PC-3 (cell line): ENCODE results near the gene MAEA.

ENCODE experiments used
- CTCF ChIP-seq: fragments of 300-600 bp; sonication (generic); conservative IDR thresholded peaks from 2 replicates; pipeline ENCODE4 v1.5.1; 2017; ENCODE audit warnings: antibody characterized with exemption, low read depth, mild to moderate bottlenecking, low read length
- EZH2 ChIP-seq: fragments of 300-600 bp; sonication (generic); IDR thresholded peaks from one replicate; pipeline ENCODE4 v1.6.1; 2017; ENCODE audit warnings: antibody characterized with exemption, mild to moderate bottlenecking, low read length; ENCODE audit not compliant: unreplicated experiment

GRCh38 chr4:1346781-1347409 lies 57.2 kb downstream of the MAEA start, which contains the start of gene UVSSA:
- no peak for TF ChIP-seq CTCF
- no peak for TF ChIP-seq EZH2
